HG03139 (cell line): ENCODE results near the gene AMN.
A peak's percentile ranks its signal among the peaks of the same experiment; 100 is the strongest.

Source experiments
- ATAC-seq: cut with Tn5 transposase; IDR thresholded peaks from one replicate; pipeline ENCODE4 v1.9.1; 2021; ENCODE audit not compliant: unreplicated experiment

The AMN gene

GRCh38 chr14:102898776-102899515 is 23.5 kb upstream of the AMN start:
- no peak for ATAC-seq

DNA sequence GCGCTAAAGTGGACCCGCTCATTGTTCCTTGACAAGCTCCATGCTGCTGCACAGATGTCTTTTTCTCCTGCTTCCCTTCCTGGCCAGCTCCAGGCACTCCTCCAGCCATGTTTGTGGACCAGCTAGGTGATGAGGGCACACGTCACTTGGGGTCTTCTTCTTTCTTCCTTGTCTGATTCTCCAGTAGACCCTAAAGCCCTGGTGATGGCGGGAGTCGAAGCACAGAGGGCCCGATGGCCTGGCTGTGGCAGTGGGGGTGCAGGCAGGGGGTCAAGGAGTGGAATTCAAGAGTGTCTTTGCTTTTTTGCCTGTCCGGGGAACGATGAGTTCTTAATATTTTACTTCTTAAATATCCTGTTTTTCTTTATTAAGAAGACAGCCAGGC is 23.0 kb upstream of the AMN start:
- no peak for ATAC-seq

DNA sequence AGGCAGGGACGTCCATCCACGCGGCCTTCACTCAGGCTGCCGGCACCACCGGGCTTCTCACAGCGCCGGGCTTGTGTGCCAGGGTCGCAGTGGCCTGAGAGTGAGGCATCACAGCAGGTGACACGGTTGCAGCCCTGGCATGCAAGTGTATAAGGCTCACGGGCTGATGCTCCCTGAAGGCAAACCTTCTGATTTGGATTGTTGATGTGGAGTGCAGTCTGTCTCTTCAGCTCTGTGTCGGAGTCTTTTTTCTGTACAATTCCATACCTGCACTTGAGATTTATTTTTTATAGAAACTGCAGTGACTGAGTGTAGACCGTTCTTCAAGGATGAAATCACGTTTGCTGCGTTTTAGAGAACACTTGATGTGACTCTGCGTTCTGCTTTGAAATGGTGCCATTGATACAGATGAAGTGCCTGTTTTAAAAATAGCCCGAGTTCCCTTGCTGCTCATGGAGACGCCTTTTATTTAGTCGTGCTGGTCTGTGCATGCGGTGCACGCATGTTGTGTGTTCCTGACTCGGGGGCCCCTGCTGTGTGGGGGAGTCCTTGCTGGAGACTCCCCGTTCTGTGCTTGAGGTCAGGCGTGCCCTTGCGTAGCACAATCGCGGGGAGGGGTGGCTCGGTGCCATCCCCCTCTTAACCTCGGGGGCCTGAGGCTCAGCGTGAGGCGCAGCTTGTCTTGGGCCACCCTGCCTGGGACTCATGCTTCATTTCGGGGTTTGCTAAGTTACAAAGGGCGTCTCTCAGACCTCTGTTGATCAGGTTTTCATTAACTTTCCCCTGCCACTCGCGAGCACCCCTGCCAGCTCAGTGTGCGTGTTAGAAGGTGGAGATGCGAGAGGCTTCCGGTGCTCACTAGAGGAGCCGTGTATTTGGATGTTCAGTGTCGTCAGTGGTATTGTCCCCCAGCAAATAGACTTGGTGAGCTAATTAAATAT is 21.6 kb upstream of the AMN start:
- peak; percentile 58 for ATAC-seq

DNA sequence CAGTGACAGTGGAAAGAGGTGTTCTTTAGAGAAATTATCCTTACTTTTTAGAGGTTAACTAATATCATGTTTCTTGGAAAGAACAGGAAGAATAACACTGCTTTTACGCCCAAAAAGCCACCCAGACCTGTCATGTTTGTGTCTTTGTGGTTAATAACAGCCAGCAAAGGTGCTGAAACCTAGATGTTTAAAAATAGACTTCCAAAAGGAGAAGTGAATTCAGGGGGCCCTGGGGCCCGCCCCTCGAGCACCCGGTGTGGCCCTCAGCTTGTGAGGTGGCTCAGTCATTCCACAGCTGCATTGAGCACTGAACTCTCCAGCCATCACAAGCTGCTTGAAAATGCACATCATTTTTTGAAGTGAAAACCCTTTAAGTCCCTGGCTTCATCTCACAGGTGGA is 20.8 kb upstream of the AMN start:
- ATAC-seq: peak; percentile 59

DNA sequence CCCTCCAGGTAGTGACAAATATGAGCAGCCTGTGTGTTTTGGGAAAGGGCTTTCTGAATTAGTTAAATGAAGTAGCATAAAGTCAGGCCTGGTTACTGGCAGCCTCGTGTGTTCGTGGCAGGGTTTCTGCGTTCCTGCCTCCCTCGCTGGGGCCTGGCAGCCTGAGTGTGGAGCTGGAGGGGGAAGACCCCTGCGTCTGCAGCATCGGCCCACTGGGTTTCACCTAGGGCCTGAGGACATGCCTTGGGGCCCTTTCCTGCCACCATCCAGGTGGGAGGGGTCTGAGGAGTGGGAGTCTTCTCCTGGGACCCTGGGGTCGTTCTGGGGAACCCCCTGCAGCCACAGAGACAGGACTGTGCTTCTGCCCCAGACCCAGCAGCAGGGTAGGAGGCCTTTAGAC is 20.4 kb upstream of the AMN start:
- peak; percentile 5 for ATAC-seq

DNA sequence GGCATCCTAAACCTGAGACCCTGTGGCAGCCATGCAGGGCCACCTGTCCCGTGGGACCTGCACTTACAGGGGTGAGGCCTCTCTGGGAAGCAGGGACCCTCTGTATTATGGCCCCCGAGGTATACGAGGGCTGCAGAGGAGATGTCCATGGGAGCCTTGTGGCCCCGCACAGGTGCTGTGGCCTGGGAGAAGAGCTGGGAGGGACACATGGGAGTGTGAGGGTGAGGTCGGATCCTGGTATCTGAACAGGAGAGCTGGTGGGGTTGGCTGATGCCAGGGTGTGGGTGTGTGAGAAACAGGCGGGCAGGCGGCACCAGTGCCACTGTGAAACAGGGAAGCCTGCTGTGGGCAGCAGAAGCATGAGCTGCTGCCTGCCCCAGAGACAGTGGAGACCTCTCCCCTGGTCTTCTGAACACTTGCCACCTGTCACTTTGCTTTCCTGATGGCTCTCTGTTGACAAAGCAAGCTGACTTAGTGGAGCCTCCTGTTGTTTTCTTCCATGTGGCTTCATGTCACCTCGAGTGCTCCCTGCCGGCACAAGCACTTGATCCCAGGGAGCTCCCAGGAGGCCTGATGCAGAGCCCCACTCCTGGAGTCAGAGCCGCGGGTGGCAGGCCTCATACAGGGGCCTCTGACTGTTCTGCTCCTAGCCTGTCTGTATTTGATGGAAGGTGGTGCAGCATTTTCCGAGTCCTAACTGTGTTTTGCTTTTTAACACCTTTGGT is 19.8 kb upstream of the AMN start:
- ATAC-seq: no peak

DNA sequence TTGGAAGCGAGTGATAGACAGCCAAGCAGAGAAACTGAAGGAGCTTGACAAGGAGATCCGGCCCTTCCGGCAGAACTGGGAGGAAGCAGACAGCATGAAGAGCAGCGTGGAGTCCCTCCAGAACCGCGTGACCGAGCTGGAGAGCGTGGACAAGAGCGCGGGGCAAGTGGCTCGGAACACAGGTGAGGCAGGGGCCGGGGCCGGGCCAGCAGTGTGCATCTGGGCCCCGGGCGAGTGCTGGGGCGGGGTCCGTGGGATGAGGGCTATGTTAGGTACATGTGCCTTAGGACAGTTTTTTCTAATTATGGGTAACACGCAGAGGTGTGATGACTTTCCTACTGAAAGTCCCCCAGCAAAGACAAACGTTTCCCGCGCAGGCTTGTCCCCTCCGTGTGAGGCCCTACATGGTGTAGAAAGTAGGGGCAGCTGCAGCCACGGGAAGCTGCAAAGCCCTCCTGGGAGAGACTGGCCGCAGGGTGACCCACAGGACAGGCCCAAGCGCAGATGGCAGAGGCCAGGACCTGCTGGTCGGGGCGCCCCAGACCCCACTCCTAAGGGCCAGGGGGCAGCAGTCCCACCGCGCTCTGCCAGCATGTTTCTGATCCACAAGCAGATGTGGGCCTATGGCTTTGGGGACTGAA is 19.1 kb upstream of the AMN start:
- ATAC-seq: no peak

- ATAC-seq: no peak
Observed at GRCh38 chr14:102903889-102904512, 18.5 kb upstream of the AMN start.

DNA sequence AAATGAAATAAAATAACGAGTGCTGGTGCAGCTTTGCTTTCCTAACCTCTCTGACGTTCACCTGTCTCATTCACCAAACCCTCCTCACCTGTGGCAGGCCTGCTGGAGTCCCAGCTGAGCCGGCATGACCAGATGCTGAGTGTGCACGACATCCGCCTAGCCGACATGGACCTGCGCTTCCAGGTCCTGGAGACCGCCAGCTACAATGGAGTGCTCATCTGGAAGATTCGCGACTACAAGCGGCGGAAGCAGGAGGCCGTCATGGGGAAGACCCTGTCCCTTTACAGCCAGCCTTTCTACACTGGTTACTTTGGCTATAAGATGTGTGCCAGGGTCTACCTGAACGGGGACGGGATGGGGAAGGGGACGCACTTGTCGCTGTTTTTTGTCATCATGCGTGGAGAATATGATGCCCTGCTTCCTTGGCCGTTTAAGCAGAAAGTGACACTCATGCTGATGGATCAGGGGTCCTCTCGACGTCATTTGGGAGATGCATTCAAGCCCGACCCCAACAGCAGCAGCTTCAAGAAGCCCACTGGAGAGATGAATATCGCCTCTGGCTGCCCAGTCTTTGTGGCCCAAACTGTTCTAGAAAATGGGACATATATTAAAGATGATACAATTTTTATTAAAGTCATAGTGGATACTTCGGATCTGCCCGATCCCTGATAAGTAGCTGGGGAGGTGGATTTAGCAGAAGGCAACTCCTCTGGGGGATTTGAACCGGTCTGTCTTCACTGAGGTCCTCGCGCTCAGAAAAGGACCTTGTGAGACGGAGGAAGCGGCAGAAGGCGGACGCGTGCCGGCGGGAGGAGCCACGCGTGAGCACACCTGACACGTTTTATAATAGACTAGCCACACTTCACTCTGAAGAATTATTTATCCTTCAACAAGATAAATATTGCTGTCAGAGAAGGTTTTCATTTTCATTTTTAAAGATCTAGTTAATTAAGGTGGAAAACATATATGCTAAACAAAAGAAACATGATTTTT is 17.1 kb upstream of the AMN start:
- ATAC-seq: no peak

GRCh38 chr14:102906616-102907302 is 15.7 kb upstream of the AMN start:
- no peak for ATAC-seq

DNA sequence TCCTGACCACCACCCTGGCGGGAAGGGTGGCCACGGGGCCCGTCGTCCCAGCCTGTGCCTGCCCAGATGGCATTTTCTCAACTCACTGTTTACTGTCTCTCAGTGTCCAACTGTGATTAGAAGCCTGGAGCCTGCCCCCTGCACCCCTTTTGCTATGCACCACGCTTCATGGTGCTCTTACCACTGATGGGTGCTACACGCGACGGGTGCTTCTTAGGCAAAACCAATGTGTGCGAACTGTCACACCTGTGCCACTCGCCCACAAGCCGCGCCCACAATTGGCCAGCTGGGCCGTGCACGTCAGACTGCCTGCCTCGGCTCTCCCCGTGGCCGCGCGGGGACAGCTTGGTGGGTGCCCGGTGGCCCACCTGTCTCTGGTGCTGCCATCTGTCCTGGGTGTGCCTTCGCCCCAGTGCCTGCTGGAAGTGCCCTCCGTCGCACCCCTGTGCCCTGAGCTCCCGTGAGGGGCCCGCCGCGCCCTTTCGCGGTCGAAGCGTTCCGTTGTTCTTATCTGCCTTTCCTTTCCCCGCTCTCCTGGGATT is 15.1 kb upstream of the AMN start:
- no peak for ATAC-seq

GRCh38 chr14:102907980-102908730 is 14.3 kb upstream of the AMN start:
- ATAC-seq: no peak

GRCh38 chr14:102908766-102909455 is 13.6 kb upstream of the AMN start:
- no peak for ATAC-seq

DNA sequence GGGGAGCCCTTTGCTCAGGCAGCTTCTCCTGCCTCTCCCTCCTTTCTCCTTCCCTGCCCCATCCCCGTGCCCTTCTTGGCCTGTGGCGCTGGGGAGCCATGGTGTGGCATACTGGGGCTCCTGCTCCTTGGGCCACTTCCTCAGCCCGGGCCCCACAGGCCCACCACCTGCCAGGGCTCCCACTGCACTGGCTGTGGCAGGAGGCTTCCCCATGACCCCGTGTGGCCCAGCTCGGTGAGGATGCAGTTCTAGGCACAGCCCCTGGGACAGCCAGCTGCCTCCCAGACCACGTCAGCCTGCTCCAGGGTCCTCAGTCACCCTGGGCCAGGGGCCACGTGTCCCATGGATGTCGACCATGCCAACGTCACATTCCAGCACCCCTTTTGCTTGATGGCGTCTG is 13.0 kb upstream of the AMN start:
- no peak for ATAC-seq

DNA sequence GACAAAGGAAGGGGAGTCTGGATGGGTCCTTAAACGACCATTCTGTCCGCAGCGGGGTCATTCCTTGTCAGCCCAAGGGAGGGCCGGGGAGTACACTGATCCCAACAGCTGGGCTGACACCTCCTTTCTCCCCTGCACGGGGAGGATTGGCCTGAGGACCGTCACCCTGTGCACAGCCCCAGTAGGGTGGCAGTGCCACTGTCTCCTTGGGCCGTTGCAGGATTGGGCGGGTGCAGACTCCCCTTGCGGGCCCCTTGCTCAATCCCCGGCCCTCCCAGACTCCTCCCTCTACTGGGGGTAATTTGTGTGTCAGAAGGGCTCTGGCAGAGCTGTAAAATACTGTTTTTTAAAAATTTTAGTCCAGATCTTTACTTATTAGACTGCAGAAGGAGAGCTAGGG is 12.6 kb upstream of the AMN start:
- no peak for ATAC-seq

DNA sequence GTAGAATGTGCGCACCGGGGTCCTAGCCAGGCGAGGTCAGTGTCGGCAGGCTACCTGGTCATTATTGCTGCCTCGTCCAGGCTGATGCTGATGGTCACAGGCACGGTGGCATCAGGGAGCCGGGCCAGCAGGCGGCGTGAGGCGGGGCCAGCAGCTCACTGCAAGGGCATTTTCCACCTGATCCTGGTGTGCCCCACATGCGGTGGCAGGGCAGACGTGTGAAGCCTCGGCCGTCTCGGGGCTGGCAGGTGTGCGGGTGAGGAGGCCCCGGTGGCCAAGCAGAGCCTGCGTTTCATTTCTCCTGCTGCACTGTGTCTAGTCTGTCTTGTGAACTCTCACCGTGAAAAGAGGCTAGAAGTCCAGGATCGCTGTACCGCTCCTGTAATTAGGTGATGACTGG is 12.0 kb upstream of the AMN start:
- ATAC-seq: no peak

- ATAC-seq: no peak
Observed at GRCh38 chr14:102911541-102911951, 10.9 kb upstream of the AMN start.
